Renal pelvis (tissue), 4 donors: Measurements from ENCODE around the gene CMSS1. TPM values are rescaled to one million over a fixed set of nuclear protein-coding genes. Genes with fewer than 3 reads are reported as not detected.
A peak's percentile ranks its signal among the peaks of the same experiment; 100 is the strongest.

Source experiments
- DNase-seq: peaks from one replicate; pipeline ENCODE4 v3.0.0-alpha.2; 2013
- polyA plus RNA-seq, 3 donors: library from polyadenylated mRNA; unstranded; fragments of 120-200 nt; gene quantifications; one replicate each; pipeline ENCODE4 v1.2.1, GENCODE V29; 2013; ENCODE audit not compliant: insufficient read length in 3 of 3

The CMSS1 gene
- polyA plus RNA-seq, 3 donors = 37.1 to 43.5 (median 41.3) TPM

- no peak for DNase-seq
These were observed 356.3 kb downstream of the CMSS1 start for GRCh38 chr3:100173961-100174360.

DNA sequence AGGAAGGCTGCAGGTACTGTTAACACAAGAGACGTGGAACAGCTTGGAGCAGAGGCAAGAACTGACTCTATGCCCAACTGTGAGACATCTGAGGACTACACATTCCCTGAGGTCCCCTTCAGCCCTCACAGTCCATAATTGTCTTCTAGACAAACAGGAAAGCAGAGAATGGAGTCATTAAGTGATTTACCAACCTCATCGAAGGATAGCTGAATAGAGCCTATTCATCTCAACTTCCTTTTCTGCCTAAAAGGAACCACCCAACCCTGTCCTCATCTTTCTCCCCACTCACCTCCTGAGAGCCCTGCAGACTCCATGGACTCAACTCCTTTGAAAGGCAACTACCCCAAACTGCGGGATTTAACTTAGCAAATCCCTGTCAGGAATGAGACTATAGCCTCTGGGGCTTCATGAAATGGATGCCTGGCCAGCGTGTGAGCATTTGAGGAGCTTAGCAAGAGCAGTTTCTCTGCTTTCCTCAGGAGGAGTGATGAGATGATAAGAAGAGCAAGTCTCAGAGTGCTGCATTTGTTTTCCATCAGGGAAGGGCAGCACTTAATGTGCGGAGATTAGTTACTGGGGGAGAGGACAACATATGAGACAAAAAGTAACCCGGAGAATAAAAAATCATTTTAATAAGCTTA lies 358.1 kb downstream of the CMSS1 start:
- DNase-seq = peak; percentile 5

DNA sequence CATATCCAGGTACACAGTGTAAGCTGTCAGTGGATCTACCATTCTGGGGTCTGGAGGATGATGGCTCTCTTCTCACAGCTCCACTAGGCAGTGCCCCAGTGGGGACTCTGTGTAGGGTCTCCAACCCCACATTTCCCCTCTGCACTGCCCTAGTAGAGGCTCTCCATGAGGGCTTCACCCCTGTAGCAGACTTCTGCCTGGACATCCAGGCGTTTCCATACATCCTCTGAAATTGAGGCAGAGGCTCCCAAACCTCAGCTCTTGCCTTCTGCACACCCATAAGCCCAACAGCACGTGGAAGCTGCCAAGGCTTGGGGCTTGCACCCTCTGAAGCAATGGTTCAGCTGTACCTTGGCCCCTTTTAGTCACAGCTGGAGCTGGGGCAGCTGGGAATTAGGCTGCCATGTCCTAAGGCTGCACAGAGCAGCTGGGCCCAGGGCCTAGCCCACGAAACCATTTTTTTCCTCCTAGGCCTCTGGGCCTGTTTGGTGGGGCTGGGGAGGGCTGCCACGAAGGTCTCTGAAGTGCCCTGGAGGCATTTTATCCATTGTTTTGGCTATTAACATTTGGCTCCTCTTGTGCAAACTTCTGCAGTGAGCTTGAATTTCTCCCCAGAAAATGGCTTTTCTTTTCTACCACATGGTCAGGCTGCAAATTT lies 362.2 kb downstream of the CMSS1 start:
- no peak for DNase-seq

GRCh38 chr3:100183608-100184125 lies 366.0 kb downstream of the CMSS1 start:
- no peak for DNase-seq

DNA sequence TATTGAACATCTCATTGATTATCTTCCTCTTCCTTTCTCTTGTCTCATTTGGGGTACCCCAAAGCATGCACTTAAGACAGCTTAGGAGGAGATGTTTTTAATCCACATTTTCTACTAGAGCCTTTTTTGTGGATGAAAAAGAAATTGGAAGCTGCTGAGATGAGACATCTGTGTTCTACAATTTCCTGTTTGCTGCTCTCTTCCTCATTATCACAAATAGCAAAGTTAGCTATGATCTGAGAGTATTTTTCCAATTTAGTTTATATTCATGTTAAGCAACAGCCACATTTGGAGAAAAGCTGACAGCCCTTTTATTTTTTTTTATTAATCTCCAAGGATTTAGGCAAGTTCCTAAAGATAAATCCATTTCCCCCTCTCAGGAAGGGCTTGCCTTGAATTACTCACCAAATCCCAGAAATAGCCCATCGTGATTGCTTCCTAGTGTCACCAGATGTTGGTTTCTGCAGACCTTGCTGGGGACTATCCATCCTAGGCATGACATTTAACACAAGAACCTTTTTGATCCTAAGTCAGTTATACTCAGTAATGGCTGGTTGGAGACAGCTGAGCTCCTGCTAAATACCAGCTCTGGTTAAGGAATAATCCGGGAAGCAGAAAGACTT lies 367.4 kb downstream of the CMSS1 start:
- no peak for DNase-seq

DNA sequence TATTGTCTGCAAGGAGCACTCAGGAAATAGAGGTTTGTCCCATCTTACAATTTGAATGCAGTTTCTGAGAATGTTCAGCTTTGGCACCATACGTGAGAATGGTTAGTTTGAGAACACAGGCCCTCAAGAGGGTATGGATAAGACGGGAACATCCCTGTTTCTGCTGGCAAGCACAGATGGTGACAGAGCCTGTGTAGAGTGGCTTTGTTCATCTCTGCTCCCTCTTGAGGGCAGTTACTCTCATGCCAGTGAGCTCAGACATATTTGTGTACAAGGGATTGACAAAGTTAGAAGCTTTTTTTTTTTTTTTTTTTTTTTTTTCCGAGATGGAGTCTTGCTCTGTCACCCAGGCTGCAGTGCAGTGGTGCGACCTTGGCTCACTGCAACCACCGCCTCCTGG lies 368.2 kb downstream of the CMSS1 start:
- DNase-seq = no peak

DNA sequence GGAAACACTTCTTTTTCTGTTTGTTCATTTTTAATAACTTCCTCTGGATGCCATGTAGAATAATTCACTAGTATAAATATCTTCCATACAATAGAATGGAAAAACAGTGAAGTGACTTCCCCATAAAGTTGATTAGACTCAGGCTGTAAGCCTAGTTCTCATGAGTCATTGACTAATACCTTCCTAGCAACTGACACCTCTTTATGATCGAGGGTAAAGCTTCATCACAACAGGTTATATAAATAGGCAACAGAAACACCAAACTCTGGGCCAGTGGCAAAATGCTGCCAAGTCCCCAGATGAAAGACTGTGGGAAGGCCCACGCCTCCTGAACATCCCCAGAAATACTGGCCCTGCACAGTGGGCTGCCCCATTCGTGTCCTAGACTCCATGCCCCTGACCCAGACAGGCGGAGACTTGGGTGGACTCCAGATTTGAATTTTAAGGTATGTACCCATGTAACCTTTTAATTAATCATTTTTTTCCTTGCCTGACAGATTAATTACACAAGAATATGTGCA lies 371.8 kb downstream of the CMSS1 start:
- DNase-seq = no peak

GRCh38 chr3:100195375-100195774 lies 377.7 kb downstream of the CMSS1 start:
- no peak for DNase-seq

GRCh38 chr3:100197876-100198275 lies 380.2 kb downstream of the CMSS1 start:
- no peak for DNase-seq

DNA sequence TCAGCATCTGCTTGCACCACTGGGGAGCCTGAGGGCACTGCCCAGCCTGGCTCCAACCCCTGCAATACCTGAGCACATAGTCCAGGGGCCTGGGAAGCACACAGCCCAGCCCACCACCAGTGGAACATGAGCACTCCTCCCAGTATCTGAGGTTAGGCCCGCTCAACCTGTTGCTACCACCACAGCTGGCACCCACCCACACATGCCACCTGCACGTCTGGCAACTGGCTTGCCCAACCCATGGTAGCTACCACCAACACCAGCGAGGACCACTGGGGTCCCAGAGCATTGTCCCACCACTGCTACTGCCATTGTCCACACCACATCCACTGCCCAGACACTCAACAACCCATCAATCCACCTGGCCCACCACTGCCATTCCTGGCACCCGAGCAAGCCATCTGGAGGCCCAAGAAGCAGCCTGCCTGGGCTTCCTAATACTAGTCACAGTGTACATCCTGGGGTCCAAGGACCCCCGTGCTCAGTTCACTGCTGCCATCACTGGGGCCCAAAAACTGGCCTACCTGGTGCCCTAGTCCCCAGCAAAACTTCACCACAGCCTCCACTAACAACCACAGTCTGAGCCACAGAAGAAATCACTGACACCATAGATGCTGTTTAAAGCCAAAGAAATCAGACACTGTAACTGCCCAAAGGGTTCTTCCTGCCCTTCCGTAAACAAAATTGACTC lies 381.1 kb downstream of the CMSS1 start:
- no peak for DNase-seq

GRCh38 chr3:100205171-100205570 lies 387.5 kb downstream of the CMSS1 start:
- DNase-seq = peak; percentile 24

- DNase-seq = no peak
These were observed 389.0 kb downstream of the CMSS1 start for GRCh38 chr3:100206687-100207086.

DNA sequence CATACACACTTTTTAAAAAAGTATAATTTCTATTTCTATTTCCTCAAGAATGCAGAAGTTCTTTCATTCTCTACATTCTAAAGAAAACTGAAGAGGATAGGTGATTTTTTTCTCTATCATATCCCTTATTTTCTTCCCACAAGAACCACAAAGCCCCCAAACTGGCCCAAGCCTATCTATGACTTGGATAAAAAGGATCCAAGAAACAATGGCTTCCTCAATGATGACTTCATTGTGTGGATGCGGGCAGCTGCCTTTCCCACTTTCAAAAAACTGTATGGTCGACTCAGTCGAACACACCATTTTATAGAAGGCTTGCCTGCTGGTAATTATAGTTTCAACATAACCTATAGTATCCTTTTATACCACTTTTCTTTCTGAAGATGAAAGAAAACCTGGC lies 390.2 kb downstream of the CMSS1 start:
- no peak for DNase-seq

DNA sequence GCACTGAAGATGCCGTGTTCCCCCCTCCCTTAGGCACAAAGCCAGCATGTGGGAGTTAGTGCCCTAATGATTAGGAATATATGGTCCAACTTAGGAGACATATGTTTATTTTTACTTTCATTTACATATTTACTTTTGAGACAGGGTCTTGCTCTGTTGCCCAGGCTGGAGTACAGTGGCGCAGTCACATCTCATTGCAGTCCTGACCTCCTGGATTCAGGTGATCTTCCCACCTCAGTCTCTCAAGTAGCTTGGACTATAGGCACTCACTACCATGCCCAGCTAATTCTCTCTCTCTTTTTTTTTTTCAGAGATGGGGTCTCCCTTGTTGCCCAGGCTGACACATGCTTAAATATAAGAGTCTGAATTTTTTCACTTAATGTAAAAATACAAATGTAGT lies 391.5 kb downstream of the CMSS1 start:
- no peak for DNase-seq

DNA sequence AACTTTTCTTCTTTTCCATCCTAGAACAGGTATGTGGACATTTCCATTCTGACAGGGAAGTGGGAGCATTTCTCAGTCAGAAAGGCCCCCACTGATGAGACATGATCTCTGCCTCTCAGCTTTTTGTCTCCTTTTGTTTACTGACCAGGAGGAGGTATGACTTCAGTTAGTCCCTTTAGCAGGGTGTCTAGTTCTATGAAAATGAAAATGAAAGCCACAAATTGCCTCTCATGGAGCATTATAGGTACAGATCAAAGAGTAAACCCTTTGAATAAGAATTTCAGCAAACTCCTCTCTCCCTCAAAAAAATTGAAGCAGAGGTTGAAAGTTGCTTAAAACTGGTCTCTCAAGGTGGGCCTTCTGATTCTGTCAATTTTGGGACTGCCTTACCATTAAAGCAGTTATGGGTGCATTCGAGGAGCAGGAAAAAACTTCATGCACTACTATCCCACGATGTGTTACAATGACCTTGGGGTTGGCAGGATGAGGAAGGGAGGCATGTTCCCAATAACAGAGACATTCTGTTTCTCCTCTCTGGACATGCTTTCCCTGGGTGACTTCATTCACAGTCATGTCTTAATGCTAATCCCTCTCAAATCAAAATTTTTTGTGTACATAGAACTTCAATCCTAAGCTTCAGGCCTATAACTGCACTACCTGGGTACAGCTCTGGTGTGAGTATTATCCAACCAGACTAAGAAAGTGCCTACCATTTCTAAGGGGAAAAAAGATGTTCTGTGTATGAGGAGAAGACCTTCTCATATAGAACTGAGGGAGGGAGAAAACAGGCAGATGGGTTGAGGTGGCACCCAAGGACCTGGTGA lies 392.5 kb downstream of the CMSS1 start:
- DNase-seq = peak; percentile 3

DNA sequence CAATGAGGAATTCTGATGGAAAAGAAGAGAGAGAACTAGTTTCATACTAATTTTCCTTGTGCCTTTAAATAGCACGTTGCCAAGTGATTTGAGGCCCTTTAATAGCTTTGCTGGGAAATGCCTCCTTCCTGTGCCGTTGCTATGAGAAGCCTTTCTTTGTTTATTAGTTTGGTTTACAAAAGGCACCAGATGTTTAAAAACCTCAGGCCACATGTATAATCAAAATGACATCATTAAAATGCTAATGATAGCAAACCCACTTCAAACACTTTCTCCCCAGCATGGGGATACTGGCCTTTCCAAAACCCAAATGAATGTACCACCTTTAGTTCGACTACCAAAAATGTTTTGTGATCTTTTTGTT lies 393.1 kb downstream of the CMSS1 start:
- DNase-seq = peak; percentile 82

DNA sequence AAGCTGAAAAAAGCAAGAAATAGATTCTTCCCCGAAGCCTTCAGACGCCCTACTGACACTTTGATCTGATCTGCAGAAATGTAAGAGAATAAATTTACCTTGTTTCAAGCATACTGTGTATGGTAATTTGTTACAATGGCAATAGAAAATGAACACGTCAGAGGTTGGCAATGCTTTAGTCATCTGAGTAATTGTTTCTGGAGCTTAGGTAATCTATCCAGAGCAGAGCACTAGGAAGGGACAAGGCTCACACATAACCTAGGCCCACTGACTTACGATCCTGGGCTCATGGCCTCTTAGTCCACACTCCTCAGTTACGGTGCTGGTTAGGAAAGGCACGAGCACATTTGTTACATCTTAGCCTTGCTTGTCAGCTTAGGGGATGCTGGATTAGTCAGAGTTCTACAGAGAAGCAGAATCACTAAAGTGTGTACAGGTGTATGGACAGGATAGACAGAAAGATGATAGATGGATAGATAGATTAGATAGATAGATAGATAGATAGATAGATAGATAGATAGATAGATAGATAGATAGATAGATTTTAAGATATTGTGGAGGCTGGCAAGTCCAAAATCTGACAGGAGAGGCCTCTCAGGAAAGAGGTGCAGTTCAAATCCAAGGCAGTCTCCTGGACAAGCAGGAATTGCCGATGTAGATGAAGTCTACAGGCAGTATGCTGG lies 396.4 kb downstream of the CMSS1 start:
- DNase-seq = no peak

DNA sequence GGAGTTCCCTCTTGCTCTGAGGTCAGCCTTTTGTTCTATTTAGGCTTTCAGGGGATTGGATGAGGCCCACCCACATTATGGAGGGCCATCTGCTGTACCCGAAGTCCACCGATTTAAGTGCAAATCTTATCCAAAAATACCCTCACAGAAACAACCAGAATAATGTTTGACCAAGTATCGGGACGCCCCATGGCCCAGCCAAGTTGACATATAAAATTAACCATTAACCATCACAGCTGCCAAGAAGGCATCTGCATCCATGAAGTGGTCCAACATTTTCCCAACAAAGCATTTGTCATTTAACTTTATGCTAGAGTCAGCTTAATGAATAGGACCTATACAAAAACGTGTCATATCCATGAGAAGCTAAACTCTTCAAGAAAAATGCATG lies 396.9 kb downstream of the CMSS1 start:
- DNase-seq = no peak

GRCh38 chr3:100216713-100217112 lies 399.1 kb downstream of the CMSS1 start:
- no peak for DNase-seq

DNA sequence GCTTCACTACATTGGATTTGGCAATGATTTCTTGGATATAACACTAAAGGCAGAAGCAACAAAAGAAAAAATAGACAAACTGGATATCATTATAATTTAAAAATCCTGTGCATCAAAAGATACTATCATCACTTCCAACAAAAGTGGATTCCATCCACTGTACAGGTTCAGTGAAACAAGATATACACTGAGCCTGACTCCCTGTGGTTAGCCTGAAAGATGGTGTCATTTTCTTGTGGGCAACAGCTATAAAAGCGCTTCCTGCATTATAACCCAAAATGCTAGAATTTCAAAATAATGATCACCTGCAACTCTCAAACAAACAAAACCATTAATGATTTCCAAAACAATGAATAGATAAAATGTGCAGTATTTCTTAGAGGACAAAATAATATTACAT lies 403.5 kb downstream of the CMSS1 start:
- no peak for DNase-seq

DNA sequence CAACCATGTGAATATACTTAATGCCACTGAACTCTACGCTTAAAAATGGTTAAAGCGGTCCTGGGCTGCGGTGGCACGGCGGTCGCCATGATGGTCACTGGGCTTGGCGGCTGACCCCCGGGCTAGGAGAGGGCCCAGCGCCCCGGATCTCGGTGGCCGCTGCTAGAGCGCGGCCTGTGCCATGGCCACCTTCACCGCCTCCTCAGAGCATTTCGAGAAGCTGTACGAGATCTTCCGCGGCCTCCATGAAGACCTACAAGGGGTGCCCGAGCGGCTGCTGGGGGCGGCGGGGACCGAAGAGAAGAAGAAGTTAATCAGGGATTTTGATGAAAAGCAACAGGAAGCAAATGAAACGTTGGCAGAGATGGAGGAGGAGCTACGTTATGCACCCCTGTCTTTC lies 407.5 kb downstream of the CMSS1 start:
- no peak for DNase-seq
